GM20000 (cell line): ENCODE measurements around the gene RPL21.
A peak's percentile ranks its signal among the peaks of the same experiment; 100 is the strongest.
"Not testable (repeated sequence)": the region's sequence is repeated elsewhere in the genome, so short reads cannot be mapped to it uniquely, and the experiment has no call there.

Experiments
- DNase-seq: peaks from one replicate; pipeline ENCODE4 v3.0.0; 2012; ENCODE audit warnings: low spot score
- TF ChIP-seq, protein P1 (sequence below): IDR thresholded peaks from 2 replicates; pipeline ENCODE4 v1.5.1; 2012; ENCODE audit warnings: mild to moderate bottlenecking, control low read depth; ENCODE audit errors: extremely low read depth, missing control alignments

RPL21 gene

DNA sequence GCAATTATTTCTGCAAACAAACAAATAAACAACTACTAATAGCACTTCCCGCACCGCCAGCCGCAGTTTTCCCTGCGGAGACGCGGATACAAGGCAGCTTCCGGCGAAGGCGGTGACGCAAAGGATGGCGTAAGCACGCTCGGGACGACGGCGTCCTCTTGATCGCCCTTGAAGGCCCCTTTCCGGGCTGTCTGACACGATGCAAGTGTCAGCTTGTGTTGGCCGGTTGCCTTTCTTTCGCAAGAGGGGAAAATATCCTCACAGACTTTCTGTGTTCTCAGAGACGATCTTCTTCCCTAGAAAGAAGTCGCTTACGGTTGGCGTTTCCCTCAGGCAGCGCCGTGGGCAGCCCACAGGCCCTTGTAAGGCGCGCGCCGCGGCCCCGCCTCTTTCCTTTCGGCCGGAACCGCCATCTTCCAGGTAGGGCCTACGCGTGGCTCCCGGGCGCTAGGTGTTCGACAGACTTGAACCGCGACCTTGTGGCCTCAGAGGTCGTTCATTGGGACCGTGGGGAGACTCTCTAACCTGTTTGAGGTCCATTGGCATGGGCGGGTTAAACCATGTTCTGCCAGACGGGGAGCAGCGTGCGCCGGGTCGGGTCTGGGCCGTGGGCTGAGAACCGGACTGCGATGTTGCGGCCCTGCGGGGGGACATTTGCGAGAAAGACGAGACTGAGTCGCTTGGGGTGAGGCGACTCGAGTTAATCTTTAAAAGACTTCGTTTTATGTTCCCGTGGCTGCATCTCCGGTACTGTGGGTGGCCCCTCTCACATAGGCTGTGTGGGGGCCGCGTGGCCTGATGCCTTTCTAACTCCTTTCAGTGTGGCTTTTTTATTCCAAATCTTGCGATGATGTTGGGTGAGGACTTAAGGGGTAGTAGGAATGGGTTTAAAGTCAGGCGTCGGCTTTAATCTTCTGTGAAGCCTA, at the start of gene RPL21:
RPL21 (plus strand) TSS at position 393 of the 926 bp plus-strand sequence. CDS start 2,219 bp downstream, outside the sequence.
- DNase-seq: peak; percentile 85
- TF ChIP-seq, protein P1, sequence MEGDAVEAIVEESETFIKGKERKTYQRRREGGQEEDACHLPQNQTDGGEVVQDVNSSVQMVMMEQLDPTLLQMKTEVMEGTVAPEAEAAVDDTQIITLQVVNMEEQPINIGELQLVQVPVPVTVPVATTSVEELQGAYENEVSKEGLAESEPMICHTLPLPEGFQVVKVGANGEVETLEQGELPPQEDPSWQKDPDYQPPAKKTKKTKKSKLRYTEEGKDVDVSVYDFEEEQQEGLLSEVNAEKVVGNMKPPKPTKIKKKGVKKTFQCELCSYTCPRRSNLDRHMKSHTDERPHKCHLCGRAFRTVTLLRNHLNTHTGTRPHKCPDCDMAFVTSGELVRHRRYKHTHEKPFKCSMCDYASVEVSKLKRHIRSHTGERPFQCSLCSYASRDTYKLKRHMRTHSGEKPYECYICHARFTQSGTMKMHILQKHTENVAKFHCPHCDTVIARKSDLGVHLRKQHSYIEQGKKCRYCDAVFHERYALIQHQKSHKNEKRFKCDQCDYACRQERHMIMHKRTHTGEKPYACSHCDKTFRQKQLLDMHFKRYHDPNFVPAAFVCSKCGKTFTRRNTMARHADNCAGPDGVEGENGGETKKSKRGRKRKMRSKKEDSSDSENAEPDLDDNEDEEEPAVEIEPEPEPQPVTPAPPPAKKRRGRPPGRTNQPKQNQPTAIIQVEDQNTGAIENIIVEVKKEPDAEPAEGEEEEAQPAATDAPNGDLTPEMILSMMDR: no peak

DNA sequence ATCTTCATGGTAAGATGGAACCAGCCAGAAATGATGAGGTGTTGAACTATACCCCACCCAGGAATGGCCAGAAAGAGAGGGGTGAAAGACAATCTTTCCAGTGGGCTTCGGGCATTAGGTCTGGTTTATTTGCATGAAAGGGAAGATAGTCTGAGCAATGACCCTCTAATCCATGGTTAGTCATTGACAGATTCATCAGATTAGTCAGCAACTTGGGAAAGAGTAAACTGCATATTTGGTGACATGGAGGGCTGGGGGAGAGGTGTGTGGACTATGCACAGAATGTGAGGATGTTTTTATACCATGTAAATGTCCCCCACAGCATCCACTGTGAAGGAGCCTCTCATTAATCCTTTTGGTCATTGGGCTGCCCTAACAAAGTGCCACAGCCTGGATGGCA, 49.7 kb upstream of the RPL21 start:
- DNase-seq: no peak
- TF ChIP-seq, protein P1: no peak

DNA sequence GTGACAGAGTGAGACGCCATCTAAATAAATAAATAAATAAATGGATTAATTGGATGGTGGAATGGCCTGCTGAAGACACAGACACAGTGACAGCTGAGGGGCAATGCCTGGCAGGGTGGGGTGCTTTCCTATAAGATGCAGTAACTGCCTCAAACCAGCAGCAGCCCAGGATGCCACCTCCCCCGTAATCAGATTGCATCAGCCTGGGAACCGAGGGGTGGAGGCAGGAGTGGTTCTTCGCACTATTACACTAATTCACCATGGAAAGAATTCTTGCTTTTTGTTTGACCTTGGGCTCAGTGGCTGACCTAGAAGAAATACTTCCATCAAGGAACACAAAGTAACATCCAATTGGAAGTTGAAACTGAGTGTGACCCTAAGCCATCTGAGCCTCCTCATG, 48.2 kb upstream of the RPL21 start:
- TF ChIP-seq, protein P1: no peak
- DNase-seq: no peak

DNA sequence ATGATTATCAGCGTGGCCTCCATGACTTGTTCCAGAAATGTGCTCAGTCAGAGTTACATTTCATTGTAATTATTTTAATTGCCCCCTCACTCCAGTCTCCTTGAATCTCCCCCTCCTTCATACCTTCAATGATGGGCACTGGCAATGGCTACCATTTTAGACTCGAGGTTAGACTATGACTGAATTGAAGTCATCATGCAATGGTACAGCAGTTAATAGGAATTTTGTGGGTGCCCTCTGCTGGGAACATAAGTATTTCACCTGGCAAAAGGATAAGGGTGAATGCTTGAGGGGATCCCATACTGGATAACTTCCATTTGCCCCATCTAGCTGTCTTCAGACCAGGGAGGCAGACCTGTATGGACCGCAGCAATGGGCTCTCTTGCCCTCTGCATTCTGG, 47.5 kb upstream of the RPL21 start:
- TF ChIP-seq, protein P1: peak; percentile 11

DNA sequence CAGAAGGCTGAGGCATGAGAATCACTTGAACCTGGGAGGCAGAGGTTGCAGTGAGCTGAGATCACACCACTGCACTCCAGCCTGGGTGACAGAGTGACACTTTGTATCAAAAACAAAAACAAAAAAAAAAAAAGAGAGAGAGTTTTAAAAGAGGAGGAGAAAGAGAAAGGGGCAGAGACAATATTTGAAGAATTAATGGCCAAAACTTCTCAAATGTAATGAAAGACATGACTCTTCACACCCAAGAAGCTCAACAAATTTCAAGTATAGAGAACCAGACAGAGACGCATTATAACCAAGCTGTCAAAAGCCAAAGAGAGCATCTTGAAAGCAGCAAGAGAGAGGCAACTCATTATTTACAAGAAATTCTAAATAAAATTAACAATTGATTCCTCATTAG, 42.8 kb upstream of the RPL21 start:
- DNase-seq: no peak
- TF ChIP-seq, protein P1: no peak

More for the DNA sequence above, 47.5 kb upstream of the RPL21 start:
- no peak for DNase-seq

DNA sequence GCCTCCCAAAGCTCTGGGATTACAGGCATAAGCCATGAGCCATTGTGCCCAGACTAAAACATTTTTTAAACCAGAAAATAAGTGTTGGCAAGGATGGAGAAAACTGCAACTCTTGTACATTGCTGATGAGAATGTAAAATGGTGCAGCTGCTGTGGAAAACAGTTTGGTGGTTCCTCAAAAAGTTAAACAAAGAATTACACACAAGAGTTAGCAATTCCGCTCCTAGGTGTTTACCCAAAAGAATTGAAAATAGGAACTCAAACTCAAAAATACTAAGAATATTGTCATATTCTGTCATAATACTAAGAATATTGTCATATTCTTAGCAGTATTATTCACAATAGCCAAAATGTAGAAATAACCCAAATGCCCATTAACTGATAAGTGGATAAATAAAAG, 40.1 kb upstream of the RPL21 start:
- TF ChIP-seq, protein P1: no peak
- DNase-seq: no peak

DNA sequence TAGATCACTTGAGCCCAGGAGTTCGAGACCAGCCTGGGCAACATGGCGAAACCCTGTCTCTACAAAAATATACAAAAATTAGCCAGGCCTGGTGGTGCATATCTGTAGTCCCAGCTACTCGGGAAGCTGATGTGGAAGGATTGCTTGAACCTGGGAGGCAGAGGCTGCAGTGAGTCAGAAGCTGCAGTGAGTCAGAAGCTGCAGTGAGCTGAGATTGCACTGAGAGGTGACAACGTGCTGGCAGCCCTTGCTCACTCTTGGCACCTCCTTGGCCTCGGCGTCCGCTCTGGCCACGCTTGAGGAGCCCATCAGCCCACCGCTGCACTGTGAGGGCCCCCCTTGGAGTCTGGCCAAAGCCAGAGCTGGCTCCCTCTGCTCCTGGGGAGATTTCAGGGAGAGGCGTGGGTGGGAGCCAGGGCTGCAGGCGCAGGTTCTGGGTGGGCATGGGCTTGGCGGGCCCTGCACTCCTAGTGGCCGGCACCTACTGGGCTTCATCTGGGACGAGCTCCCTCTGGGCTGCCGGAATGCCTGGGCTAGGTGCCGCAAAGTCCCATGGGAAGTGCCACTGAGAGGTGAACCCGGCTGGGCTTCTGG, 39.5 kb upstream of the RPL21 start:
- TF ChIP-seq, protein P1: no peak

DNA sequence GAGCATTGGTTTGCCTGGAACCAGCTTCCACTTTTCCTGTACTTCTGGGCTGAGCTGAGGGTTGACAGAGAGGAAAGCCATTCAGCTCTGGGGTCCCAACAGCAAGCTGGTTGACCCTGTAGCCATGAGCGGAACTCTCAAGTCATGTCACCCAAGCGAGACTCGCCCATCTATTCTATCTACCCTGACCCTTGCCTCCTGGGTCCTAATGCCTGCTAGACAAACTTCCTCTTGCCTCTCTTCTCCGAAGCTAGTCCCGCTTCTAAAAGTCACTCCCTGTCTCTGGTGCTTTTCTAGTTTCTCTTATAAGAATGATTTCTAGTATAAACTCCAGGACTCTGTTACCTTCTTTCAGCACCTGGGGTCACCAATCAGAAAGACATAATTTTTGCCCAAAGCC, 38.0 kb upstream of the RPL21 start:
- not testable (repeated sequence) for DNase-seq

More for the DNA sequence above, 39.5 kb upstream of the RPL21 start:
- no peak for DNase-seq

DNA sequence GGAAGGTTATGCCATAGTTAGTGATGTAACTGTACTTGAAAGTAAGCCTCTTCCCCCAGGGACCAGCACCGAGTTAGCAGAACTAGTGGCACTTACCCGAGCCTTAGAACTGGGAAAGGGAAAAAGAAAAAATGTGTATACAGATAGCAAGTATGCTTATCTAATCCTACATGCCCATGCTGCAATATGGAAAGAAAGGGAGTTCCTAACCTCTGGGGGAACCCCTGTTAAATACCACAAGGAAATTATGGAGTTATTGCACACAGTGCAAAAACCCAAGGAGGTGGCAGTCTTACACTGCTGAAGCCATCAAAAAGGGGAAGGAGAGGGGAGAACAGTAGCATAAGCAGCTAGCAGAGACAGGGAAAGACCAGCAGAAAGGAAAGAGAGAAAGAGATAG, 33.6 kb upstream of the RPL21 start:
- not testable (repeated sequence) for DNase-seq

DNA sequence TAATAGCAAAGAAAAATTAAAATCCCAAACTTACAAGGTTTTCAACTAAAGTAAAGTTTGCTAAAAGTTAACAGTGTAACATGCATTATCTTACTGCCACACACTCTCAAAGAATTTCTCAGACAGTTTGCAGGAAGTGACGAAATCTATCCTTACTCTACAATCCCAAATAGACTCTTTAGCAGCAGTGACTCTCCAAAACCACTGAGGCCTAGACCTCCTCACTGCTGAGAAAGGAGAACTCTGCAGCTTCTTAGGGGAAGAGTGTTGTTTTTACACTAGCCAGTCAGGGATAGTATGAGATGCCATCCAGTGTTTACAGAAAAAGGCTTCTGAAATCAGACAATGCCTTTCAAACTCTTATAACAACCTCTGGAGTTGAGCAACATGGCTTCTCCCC, 32.5 kb upstream of the RPL21 start:
- not testable (repeated sequence) for DNase-seq
